ENCODE results near the gene NFATC1. TPM values are rescaled to one million over a fixed set of nuclear protein-coding genes. Genes with fewer than 3 reads are reported as not detected.

NFATC1 gene
- total RNA-seq, 1 donor from 2014 or later: 17.0 TPM

DNA sequence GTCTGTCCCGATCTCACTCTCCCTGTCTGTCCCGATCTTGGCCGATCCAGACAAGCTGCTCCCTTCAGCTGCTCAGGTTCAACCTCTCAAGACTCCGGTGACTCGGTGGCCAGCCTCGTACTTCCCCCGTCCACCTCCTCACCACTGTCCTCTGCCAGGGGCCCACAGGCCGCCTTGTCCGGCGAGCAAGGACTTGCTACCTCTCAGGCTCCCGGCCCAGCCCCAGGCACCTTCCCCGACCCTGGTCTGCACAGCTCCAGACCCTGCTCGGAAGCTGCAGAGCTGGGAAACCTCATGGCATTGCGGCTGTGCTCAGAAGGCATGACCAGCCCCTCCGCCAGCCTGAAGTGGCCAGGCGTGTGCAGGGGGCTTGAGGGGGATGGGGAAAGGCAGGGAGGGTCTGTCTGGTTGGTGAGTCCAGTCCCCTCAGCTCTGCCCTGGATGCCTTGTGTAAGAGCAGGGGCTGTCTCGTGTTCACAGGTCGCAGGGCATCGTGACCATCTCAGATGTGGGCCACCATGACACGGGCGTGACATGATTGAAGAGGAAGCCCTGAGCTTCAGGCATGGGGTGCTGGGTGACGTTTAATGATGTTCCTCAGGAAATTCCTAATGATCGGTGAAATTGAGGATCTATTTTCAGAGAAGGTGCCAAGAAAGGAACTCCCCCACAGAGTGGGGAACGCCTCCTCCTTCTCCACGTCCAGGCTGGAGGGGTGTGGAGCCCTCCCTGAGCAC lies 162.6 kb downstream of the NFATC1 start:
- no peak for DNase-seq

- DNase-seq: no peak
Observed at GRCh38 chr18:79558933-79559416, 163.2 kb downstream of the NFATC1 start.

- no peak for DNase-seq
Observed at GRCh38 chr18:79559436-79559835, 163.7 kb downstream of the NFATC1 start.

- DNase-seq: no peak
Observed at GRCh38 chr18:79560042-79560860, 164.5 kb downstream of the NFATC1 start.

DNA sequence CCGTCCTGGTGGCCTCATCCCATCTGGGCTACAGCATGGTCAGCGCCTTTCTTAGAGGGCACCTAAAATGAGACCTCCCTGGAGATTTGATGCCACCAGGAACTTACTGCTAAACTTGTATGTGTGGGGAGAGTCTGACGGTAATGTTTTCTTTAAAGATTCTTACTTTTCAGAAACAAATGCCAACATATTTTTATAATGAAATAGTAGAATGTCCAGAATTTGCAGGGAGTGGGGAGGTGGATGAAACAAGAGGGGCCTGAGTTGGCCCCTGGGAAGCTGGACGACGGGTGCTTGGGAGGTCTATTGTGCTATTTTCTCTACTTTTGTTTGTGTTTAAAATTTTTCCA lies 165.1 kb downstream of the NFATC1 start:
- DNase-seq: no peak

DNA sequence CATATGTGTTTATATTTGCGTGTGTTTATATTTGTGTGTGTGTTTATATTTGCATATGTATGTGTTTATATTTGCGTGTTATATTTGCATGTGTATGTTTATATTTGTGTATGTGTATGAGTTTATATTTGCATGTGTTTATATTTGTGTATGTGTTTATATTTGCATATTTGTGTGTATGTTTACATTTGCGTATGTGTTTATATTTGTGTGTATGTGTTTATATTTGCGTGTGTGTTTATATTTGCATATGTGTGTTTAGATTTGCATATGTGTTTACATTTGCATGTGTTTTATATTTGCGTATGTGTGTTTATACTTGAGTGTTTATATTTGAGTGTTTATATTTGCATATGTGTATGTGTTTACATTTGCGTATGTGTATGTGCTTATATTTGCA lies 168.2 kb downstream of the NFATC1 start:
- no peak for DNase-seq

- no peak for DNase-seq
Observed at GRCh38 chr18:79564441-79564840, 168.7 kb downstream of the NFATC1 start.

- no peak for DNase-seq
Observed at GRCh38 chr18:79566771-79567431, 171.2 kb downstream of the NFATC1 start.

- DNase-seq: peak; percentile 87
Observed at GRCh38 chr18:79567481-79568147, 171.9 kb downstream of the NFATC1 start.

DNA sequence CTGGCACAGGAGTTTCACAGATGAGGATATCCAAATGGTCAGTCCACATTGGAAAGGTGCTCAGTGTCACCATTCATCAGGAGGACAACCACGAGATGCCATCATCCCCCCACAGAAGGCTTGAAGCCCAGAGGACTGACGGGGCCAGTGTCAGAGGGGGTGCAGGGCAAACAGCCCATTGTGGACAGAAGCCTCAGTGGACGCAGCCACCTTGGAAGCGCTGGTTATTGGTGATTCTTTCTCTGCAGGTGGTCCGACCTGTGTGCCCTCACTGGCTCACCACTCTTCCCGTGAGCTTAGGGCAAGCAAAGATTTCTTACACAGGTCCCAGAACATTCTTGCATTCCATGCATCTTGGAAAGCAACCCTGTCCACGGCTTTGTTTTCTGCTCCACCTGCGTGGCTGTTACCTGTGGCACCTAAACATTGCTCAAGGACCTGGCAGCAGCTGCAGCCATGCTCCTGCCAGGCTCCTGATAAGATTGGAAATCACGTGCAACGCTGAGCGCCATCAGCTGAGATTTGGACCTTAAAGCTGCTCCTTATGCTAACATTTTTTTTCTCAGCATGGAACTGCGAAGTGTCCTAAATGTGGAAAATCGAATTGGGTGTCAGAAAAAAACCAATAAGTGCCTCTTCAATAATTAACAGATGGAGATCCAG lies 172.9 kb downstream of the NFATC1 start:
- no peak for DNase-seq

DNA sequence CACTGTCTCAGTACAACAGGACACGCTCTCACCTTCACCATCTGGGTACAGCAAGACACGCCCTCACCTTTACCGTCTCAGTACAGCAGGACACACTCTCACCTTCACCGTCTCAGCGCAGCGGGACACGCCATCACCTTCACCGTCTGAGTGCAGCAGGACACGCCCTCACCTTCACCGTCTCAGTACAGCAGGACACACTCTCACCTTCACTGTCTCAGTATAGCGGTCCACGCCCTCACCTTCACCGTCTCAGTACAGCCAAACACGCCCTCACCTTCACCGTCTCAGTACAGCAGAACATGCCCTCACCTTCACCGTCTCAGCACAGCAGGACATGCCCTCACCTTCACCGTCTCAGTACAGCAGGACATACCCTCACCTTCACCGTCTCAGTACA lies 174.0 kb downstream of the NFATC1 start:
- DNase-seq: no peak

DNA sequence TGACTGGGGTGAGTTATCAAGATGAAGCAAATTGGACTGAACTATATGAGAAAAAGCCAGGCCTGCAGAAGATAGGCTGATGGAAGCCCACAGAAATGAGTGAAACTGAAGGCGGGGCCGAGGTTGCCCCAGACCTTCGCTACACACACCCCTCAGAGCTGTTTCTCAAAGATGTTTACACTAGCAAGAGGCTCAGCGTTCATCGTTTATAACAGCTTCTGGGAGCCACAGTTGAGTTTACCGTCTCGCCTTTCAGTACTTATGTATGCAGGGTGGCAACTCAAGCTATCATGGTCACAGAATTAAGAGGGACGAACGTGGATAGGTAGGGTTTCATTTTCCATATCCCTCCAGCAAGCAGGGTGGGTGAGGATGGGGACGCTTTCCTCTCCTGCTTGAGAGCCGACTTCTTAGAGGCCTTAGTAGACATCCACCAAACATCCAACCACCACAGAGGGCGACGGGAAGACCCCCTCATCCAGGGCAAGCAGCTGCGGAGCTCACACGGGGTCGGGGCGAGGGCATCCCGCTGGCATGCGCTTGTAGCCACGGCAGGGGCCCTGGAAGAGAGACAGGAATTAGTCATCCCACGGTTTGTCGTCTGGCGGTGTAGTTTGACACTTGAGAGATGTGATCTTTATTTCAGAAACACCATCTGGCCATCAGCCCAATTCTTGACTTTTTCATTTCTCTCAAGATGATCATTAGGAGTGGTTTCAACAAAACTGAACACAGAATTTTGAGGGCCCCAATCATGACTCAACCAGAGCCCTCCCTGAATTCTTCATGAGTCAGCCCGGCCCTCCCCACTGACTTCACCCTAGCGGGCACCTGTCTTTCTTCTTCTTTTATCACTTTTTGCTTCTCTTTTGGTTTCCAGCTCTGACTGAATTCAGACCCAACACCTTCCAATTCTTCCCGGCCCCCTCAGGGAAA lies 174.8 kb downstream of the NFATC1 start:
- DNase-seq: peak; percentile 13

DNA sequence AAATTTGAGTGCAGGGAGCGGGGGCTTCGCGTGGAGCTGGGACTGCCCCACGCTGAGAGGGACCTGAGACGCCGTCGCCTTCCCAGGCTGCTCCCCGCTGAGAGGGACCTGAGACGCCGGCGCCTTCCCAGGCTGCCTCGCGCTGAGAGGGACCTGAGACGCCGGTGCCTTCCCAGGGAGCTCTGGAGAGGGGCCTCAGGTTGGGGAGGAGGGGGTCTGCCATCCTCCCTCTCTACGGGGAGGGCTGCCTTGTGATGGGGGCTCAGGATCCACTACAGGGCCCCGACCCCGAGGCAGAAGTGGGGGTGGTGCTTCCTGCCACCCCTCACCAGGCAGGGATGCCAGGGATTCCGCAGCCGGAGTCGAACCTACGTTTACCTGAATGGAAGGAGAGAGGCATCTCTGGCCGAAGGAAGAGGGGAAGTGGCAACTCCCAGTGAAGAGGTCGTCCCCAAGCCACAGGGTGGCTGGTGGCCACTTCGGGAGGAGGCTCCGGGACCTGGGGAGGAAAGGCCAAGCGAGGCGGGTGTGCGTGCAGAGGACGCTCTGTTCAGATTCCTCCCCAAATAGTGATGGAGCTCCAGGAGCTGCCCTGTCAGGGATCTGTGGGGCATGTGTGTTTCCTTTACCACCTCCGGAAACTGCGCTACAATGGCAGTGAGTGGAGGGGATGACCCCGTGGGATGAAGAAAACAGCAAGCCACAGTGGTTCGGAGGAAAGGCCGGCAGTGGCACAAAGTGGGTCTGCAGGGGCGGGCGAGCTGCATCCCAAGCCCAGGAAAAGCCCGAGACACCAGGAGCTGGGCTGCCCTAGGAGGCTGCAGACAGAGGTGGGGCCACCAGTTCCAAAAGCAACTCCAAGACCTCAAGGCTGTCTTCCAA lies 175.7 kb downstream of the NFATC1 start:
- no peak for DNase-seq

- DNase-seq: no peak
Observed at GRCh38 chr18:79572093-79572780, 176.5 kb downstream of the NFATC1 start.

- no peak for DNase-seq
Observed at GRCh38 chr18:79572848-79573451, 177.2 kb downstream of the NFATC1 start.

GRCh38 chr18:79573921-79574491 lies 178.3 kb downstream of the NFATC1 start:
- DNase-seq: no peak

DNA sequence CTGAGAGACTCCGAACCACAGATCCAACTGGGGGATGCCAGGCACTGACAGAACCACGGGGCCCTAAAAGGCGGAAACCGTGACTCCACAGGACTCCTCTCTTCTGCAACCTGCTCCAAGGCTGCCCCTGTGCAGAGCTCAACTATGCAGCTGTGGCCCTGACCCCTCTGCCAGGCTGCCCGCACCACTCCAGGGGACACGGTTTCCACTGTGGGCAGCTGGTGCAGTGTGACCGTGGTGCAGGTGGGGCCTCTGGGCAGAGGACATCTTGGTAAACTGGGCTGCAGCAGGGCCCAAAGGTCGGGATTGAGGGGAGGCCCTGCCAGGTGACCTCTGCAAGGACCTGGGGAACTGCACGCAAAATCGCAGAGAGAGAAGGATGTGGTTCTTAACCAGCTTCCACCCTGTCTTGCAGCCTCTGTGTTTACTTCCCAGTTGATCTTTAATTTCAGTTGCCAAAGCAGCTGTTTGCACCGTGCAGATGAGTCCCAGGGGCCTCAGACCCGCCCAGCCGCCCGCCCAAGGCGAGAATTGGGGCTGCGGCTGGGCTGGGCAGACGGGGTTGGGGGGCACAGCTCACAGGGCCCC lies 179.3 kb downstream of the NFATC1 start:
- DNase-seq: no peak

All from dermis blood vessel endothelial cell (primary cell).